Tibial artery (tissue), 4 donors: ENCODE measurements around the gene STAP2.

ENCODE experiments used
- DNase-seq, 2 donors: peaks; one replicate each; pipeline ENCODE4 v3.0.0-alpha.2; 2019
- H3K27ac ChIP-seq, 2 donors: fragments of 200-600 bp; sonication (generic) in 1 of 2; 1 replicate in 1 of 2; 2 replicates in 1 of 2; pipeline ENCODE4 v1.5.1; 2018 to 2019; ENCODE audit warnings: mild to moderate bottlenecking in 1 of 2
- H3K27me3 ChIP-seq, 2 donors: fragments of 200-600 bp; sonication (generic) in 1 of 2; one replicate each; pipeline versions ENCODE4 v1.5.1 to v1.6.0; 2016 to 2019
- H3K36me3 ChIP-seq, 3 donors: fragments of 200-600 bp; sonication (generic) in 2 of 3; one replicate each; pipeline ENCODE4 v1.5.1; 2016 to 2019; ENCODE audit warnings: mild to moderate bottlenecking in 2 of 3
- H3K4me1 ChIP-seq, 4 donors: fragments of 200-600 bp; sonication (generic) in 2 of 4; 1 replicate in 3 of 4; 2 replicates in 1 of 4; pipeline ENCODE4 v1.5.1; 2016 to 2019
- H3K4me3 ChIP-seq, 2 donors: fragments of 200-600 bp; sonication (generic) in 1 of 2; 1 replicate in 1 of 2; 2 replicates in 1 of 2; pipeline ENCODE4 v1.5.1; 2018 to 2019; ENCODE audit warnings: mild to moderate bottlenecking in 2 of 2
- H3K9me3 ChIP-seq, 3 donors: fragments of 200-600 bp; sonication (generic) in 1 of 3; one replicate each; pipeline ENCODE4 v1.5.1; 2016 to 2019
- intact Hi-C: fragments of 100-400 bp; cut with DNase I; formaldehyde crosslinking; loops from one replicate; pipeline ENCODE4 v1.15.0; 2023; ENCODE audit warnings: low total_unique reads
- TF ChIP-seq, protein P1 (sequence below), 2 experiments: fragments of 200-600 bp in 1 of 2; fragments of 450-650 bp in 1 of 2; IDR thresholded peaks; one replicate each; pipeline ENCODE4 v1.5.1; 2017 to 2019; ENCODE audit warnings: antibody characterized with exemption in 2 of 2, mild to moderate bottlenecking in 1 of 2, moderate library complexity in 1 of 2

The STAP2 gene

GRCh38 chr19:4303819-4304537, 34.6 kb downstream of the STAP2 start:
- Histone ChIP-seq H3K27ac (no peak overlapping the region), H3K36me3 (no peaks in the 10 kb centered on the region), H3K9me3 (no peaks in the 10 kb centered on the region), H3K27me3 (peaks cover 0 to 61% of the 10 kb centered on the region in 2 donors), H3K4me1 (peaks cover 0 to 6% (median 2%) of the 10 kb centered on the region in 4 donors), H3K4me3 (no peak overlapping the region)
- no peak for DNase-seq
- TF ChIP-seq, protein P1, sequence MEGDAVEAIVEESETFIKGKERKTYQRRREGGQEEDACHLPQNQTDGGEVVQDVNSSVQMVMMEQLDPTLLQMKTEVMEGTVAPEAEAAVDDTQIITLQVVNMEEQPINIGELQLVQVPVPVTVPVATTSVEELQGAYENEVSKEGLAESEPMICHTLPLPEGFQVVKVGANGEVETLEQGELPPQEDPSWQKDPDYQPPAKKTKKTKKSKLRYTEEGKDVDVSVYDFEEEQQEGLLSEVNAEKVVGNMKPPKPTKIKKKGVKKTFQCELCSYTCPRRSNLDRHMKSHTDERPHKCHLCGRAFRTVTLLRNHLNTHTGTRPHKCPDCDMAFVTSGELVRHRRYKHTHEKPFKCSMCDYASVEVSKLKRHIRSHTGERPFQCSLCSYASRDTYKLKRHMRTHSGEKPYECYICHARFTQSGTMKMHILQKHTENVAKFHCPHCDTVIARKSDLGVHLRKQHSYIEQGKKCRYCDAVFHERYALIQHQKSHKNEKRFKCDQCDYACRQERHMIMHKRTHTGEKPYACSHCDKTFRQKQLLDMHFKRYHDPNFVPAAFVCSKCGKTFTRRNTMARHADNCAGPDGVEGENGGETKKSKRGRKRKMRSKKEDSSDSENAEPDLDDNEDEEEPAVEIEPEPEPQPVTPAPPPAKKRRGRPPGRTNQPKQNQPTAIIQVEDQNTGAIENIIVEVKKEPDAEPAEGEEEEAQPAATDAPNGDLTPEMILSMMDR (IDR thresholded peaks at IDR 0.05): no peak
- intact Hi-C loops: no loop called here

GRCh38 chr19:4302243-4302640, 36.4 kb downstream of the STAP2 start, which contains the start of gene TMIGD2:
TMIGD2 (minus strand) TSS chr19:4302389; CDS start chr19:4302385, 4 bp downstream.
- no peak for DNase-seq
- no peaks in the 10 kb centered on the region for H3K36me3 ChIP-seq
- peaks cover 0 to 6% (median 2%) of the 10 kb centered on the region in 4 donors for H3K4me1 ChIP-seq
- no peak within 1 kb of the TSS for H3K4me3 ChIP-seq
- no peak within 1 kb of the TSS for H3K27ac ChIP-seq
- TF ChIP-seq, protein P1 (IDR thresholded peaks at IDR 0.05): no peak
- H3K9me3 ChIP-seq: no peaks in the 10 kb centered on the region
- intact Hi-C loops: no loop called here
- peaks cover 0 to 59% of the 10 kb centered on the region in 2 donors for H3K27me3 ChIP-seq

DNA sequence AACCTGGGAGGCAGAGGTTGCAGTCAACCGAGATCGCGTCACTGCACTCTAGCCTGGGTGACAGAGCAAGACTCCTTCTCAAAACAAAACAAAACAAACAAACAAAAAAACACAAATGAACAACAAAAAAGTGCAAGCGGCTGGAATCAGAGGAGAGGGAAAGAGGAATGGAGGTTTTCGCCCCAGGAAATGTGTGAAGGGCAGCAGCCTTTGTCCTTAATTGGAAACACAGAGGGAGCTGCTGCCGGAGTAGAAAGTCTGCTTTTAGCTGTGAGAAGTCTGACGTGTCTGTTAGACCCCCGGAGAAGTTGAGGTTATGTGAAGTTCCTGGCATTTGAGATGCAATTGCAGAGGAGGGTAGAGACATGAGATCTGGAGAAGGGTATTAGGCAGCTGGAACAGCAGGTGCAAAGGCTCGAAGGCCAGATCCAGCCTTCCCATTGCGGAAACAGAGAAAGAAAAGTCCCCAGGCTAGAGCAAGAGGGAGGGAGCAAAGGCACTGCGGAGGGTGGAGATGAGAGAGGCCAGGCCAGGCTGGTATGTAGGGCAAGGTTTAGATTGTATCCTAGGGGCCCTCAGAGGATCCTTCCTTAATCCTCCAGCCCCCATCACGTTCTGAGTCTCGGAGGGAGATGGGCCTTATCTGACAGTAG, 36.9 kb downstream of the STAP2 start:
- H3K27ac ChIP-seq: no peak overlapping the region

GRCh38 chr19:4300589-4300988, 38.0 kb downstream of the STAP2 start:
- no peaks in the 10 kb centered on the region for H3K36me3 ChIP-seq
- H3K27ac ChIP-seq: no peak overlapping the region
- intact Hi-C loops: no loop called here
- H3K4me3 ChIP-seq: no peak overlapping the region
- peaks cover 0 to 6% (median 2%) of the 10 kb centered on the region in 4 donors for H3K4me1 ChIP-seq
- no peak for DNase-seq
- peaks cover 0 to 62% of the 10 kb centered on the region in 2 donors for H3K27me3 ChIP-seq
- H3K9me3 ChIP-seq: no peaks in the 10 kb centered on the region
- TF ChIP-seq, protein P1 (IDR thresholded peaks at IDR 0.05): no peak

More for the DNA sequence above, 36.9 kb downstream of the STAP2 start:
- Histone ChIP-seq H3K4me3 (no peak overlapping the region), H3K27me3 (peaks cover 0 to 58% of the 10 kb centered on the region in 2 donors), H3K9me3 (no peaks in the 10 kb centered on the region), H3K36me3 (no peaks in the 10 kb centered on the region), H3K4me1 (peaks cover 0 to 6% (median 2%) of the 10 kb centered on the region in 4 donors)
- intact Hi-C loops: no loop called here
- TF ChIP-seq, protein P1 (IDR thresholded peaks at IDR 0.05): no peak
- no peak for DNase-seq

DNA sequence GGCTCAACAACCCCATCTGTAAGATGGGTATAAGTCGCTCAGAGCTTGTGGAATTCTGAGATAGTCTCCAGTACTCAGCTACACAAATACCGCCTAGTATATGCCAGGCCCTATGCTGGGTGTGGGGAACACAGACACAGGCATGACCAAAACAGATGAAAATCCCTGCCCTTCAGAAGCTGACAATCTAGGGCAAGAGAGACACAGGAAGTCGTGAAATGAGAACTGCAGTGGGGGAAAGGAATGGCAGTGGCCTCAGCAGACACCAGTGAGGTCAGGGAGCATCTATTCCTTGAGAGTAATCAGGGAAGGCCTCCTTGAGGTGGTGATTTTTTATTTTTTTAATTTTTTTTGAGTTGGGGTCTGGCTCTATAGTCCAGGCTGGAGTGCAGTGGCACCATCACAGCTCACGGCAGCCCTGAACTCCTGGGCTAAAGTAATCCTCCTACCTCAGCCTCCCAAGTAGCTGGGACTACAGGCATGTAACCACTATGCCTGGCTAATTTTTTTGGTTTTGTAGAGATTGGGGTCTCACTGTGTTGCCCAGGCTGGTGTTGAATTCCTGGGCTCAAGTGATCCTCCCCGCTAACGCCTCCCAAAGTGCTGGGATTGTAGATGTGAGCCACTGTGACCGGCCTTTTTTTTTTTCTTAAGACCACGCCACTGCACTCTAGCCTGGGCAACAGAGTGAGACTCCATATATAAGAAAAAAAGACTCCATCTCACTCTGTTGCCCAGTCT, 39.6 kb downstream of the STAP2 start:
- Histone ChIP-seq H3K9me3 (no peaks in the 10 kb centered on the region), H3K27me3 (peaks cover 0 to 56% of the 10 kb centered on the region in 2 donors), H3K4me3 (no peak overlapping the region), H3K4me1 (no peaks in the 10 kb centered on the region), H3K36me3 (no peaks in the 10 kb centered on the region), H3K27ac (no peak overlapping the region)
- DNase-seq: no peak
- TF ChIP-seq, protein P1 (IDR thresholded peaks at IDR 0.05): no peak
- intact Hi-C loops: no loop called here
